GM21515 (cell line): Measurements from ENCODE around the gene CCL21.

Source experiments
- ATAC-seq: cut with Tn5 transposase; IDR thresholded peaks from one replicate; pipeline ENCODE4 v1.9.1; 2021; ENCODE audit not compliant: unreplicated experiment

The CCL21 gene

DNA sequence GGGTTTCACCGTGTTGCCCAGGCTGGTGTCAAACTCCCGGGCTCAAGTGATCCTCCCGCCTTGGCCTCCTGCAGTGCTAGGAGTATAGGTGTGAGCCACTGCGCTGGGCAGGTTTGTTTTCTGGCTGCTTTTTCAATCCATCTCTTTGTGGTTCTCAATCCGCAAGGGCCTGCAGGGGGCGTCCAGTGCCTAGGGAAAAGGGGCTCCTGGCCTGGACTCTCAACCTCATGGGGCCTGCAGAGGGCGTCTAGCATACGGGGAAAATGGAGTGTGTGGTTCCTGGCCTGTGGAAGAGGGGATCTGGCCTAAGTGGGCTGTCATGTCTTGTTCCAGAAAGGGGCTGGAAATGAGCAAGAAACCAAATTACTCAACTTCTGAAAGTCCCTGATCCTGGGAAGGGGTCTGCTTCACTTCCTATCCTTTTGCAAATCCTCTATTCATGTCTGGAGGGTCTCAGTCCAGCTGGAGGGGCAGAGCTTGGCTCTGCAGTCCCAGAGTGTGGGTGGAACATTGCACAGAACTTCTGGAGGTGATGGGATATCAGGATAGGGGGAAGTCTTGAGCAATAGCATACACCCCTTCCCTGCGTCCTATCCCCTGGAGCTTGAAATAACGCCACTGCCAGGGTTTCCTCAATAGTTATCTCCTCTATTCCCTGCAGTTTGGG lies 34.8 kb downstream of the CCL21 start:
- no peak for ATAC-seq

DNA sequence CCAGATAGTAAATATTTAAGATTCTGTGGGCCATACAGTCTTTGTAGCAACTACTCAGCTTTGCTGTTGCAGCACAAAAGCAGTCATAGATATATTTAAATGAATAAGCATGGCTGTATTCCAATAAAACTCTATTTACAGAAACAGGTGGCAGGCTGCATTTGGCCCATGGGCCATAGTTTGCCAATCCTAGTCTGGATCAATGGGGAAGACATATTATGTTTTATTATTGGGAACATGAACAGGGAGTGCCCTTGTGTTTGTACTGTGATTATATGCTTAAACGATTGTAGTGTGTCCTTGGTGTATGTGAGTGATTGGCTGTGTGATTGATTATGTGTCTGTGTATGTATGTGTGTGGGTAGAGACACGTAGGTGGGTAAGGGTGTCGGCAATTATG lies 35.5 kb downstream of the CCL21 start:
- ATAC-seq, result no peak

DNA sequence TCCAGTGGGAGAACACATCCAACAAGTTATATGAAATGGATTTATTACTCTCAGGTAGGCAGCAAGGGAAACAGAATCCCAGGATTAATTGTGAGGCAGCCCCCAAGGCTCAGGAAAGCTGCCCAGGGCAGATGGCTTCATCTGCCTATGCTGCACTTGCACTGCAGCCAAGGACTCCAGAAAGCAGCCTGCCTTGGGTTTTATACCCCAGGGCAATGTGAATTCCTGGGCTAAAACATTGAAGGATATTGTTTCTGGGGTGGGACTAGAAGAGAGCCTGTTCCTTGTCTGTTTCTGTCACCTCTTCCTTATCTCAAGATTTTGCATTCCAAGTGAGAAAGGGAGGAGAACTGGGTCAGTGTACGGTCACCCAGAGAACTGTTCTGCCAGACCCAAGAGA lies 38.6 kb downstream of the CCL21 start:
- no peak for ATAC-seq

DNA sequence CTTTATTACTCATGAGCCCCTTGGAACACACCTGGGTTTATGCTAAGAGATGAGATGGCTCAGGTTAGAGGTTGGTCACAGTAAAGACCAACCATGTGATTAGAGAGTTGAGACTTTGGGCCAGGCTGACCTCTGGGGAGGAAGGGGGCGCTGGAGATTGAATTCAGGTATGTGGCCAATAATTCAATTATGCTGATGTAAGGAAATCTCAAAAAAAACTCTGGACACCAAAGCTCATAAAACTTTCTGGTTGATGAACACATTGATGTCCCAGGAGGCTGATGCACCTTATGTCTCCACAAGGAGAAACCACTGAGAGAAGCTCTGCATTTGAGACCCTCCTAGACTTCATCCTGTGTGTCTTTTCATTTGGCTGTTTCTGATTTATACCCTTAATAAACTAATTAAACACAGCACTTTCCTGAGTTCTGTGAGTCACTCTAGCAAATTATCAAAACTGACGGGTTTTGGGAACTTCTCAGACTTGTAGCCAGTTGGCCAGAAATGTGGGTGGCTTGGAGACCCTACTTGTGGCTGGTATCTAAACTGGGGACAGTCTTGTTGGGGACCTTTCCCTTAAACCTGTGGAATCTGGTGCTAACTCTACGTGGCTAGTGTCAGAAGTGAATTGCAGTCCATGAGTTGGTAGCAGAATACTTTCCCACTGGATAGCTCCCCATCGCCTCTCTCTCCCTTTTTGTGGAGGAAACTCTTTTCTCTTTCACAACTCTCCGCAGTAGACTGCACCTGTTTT lies 40.0 kb downstream of the CCL21 start:
- no peak for ATAC-seq

DNA sequence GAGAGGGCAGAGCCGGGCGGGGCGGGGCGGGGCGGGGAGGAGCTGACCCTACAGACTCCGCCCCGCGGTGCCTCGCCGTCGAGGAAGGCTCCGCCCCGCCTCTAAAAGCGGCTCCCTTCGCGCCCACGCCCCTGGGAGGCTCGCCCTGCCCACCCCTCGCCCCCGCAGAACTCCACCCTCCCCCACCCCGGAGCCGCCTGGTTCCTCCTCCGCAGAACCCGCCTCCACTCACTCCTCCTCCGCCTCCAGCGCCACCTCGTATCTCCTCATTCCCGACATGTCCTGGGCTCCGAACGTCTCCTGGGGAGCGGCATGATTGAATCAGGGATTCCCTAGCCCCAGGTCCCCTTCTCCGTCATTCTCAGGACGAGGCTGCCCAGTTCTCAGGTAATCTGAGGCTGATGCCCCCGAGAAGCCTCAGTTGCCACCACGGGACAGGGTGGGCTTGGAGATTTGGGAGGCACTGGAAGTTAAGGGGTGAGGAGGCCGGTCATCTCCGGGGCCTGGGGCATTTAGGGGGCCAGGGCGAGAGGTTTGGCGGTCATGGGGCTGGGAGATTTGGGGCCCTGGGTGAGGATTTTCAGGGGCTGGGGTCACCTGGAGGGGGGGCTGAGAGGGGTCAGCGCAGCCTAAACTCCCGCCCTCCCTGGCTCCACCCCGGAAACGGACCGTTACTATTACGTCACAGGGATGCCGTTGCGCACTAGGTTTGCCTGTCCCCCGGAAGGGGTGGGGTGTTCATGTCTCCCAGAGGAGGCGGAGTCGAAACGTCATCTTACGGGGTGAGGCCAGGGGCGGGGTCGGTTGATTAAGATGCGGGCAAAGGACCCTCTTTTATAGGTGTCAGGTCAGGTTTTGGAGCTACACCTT lies 44.3 kb downstream of the CCL21 start:
- ATAC-seq, result peak; percentile 59

DNA sequence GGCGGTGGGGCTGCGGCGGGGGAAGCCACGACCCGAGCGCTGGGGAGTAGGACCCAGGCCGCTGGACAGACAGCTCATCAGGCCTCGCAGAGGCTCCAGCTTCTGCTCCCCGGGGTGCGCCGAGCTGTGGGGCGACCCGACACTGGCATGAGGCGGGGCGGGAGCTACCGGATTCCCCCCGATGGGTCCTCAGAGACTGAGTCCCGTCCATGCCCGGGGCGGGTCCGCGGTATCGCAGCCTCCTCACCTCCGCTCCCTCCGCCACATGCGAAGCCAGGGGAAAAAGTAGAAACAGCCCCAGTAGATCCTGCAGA lies 44.9 kb downstream of the CCL21 start:
- peak; percentile 20 for ATAC-seq

DNA sequence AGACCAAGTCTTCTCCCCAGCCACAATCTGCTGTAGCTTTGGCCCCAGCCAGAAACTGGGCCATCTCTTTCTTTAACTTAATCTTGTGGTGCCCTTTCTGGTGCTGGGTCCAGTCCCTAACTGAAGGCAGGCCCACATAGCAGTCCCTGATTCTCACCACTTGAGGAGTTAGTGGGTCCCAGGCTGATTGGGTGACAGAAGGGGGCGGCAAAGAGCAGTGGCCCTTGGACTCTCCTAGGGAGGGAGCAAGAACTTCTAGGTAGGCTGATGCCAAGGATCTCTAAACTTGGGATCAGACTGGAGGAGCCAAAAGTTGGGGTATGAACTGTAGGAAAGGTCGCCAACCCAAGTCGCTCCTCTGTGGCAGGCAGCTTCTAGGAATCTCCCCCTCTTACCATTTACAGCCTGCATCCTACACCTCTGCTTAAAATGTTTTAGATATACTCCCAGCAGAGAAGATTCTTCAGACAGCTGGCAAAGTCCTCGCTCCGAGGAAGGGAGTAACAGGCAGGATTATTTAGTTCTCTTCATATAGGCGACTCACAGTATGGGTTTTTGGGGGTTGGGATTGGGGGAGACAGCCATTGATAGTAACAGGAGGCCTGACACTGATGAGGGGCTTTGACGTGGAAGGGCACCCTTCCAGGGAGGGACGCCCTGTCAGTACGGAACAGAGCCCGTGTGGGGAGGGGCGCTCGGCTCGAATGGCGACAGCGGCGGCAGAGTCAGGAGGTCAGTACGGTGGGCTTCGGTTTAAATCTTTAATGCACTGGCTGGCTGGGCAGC lies 45.5 kb downstream of the CCL21 start:
- peak; percentile 52 for ATAC-seq

DNA sequence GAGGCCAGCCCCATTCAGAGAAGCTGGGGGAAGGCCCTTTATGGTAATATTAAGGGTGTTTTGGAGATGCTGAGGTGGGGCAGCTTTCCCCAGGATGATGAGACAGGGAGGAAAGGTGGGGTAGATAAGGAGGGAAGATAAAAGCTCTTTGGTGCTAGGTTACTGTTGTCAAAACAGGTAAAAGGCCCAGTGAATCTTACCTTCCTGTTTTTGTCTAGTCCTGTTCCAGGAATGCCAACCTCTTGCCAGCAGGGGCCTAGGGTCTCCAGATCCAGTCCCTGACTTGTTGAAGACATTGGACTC lies 46.7 kb downstream of the CCL21 start:
- no peak for ATAC-seq

DNA sequence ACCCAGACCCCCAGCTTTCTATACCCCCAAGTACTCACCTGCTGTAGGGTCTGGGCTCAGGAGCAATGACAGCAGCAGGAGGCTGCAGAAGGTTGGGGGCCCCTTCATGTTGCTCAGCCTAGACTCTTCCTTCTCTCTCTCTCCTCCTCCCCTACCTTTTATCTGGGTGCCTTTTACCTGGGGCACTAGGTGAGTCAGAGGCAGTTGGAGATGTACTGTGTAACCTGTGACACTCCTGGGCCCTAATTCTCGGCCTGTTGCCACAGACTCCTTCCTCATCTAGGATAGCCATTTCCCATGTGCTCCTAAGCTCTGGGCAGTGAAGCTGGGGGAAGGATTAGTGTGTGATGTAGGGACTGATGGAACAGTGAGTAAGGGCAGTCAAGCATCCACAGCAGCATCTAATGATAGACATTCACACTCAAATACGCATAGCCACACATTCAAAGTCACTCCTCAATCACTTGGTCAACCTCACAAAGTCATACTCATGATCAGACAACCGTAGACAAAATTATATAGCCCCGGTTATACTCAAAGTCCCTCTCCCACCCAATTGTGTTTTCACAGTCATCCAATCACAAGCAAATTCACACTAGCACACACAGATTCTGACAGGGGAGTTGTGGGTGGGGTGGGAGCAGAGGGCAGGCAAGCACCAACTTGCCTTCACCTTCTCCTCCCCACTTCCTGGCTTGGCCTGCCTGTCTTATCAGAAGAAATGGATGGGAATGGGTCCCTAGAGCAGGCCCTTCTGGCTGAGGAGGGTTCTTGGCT lies 47.2 kb downstream of the CCL21 start, which contains the start of gene CCL27:
TSS of gene CCL27 (minus strand) at position 132 of the 777 bp plus-strand sequence. CDS start at position 108, 24 bp downstream.
- ATAC-seq, result no peak

DNA sequence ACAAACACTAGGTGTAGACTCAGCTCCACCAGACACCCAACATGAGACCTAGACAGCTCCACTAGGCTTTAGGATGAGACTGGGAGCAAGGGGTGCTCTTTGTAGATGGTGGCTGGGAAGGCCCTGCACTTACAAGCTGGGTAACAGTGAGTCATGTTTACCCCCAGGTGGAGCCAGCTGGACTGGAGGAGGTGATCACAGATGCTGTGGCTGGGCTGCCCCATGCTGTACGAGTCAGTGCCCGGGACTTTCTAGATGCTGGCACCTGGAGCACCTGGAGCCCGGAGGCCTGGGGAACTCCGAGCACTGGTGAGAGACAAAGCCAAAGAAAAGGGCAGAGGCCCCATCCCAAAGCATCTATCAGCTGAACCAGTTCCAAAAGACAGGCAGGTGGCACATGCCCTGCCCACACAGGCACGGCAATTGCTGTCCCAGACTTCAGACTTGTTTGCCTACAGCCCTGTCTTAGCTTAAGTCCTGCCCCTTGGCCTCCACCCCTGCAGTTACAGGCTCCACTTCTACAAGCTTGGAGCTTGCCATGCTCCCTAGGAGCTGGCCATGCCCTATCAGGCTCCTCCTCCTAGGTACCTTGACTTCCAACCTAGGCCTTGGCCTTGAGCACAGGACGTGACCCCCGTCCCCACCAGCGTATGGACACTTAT lies 50.2 kb downstream of the CCL21 start:
- no peak for ATAC-seq
